Sigmoid colon (tissue), 4 donors: Measurements from ENCODE around the gene EPHB4.

ENCODE experiments used
- CTCF ChIP-seq, 4 experiments: fragments of 450-650 bp in 3 of 4; fragments of 200-600 bp in 1 of 4; IDR thresholded peaks; one replicate each; pipeline ENCODE4 v1.5.1; 2016 to 2019; ENCODE audit warnings: antibody characterized with exemption in 4 of 4, mild to moderate bottlenecking in 3 of 4, moderate library complexity in 2 of 4
- EP300 ChIP-seq, 4 donors: sonication (generic); formaldehyde crosslinking; IDR thresholded peaks; one replicate each; pipeline ENCODE4 v1.6.1; 2017; ENCODE audit warnings: antibody characterized with exemption in 4 of 4
- POLR2A ChIP-seq, 2 donors: fragments of 450-650 bp; IDR thresholded peaks; one replicate each; pipeline ENCODE4 v1.6.1; 2016; ENCODE audit warnings: antibody characterized with exemption in 2 of 2, mild to moderate bottlenecking in 2 of 2, moderate library complexity in 2 of 2
- POLR2AphosphoS5 ChIP-seq, 4 donors: sonication (generic); formaldehyde crosslinking; IDR thresholded peaks; one replicate each; pipeline ENCODE4 v1.6.1; 2017; ENCODE audit warnings: antibody characterized with exemption in 4 of 4

DNA sequence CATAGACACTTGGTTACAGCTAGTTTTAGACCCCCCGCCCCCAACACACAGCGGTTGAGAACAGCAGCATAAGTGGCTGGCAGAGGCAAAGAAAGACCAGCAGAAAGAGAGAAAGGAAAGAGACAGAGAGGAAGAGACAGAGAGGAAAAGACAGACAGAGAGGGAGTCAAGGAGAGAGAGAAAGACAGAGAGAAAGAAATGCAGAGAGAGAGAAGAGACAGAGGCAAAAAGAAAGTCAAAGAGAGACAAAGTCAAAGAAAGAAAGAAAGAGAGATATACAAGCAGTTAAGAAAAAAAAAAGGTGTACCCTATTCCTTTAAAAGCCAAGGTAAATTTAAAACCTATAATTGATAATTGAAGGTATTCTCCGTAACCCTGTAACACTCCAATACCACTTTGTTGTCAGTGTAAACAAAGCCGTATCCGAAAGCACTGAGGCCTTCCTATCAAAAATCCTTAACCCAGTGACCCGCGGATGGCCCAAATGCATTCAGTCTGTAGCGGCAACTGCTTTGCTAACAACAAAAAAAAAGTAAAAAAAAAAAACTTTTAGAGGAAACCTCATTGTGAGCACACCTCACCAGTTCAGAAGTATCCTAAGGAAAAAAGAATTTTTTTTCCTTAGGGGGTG is 13.3 kb upstream of the EPHB4 start:
- TF ChIP-seq CTCF (IDR thresholded peaks at IDR 0.05), result no peak
- TF ChIP-seq POLR2A (IDR thresholded peaks at IDR 0.05), result no peak
- TF ChIP-seq POLR2AphosphoS5 (IDR thresholded peaks at IDR 0.05), result no peak
- TF ChIP-seq EP300 (IDR thresholded peaks at IDR 0.05), result no peak
